ENCODE results near the gene FBXO24.

The FBXO24 gene

DNA sequence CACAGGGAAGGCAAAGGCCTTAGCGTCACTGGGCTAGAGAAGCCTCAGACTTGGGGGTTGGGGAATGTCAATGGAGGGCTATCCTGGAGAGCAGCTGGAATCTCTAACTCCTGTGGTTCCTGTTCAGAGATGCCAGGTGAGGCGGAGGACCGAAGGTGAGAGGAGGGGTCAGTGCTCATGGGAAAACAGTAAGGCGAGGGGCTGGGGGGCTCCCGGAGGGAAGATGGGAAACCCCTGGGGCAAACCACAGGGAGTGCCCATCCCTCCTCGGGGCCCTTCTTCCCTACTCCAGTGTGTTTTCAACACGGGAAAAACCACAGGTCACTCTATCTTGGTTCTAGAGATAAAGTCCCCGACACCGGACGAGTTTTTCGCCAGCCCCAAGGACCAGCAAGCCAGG lies 3.5 kb upstream of the FBXO24 start:
- no peak for DNase-seq (ENCODE audit: low read depth)
- TF ChIP-seq, protein P1, sequence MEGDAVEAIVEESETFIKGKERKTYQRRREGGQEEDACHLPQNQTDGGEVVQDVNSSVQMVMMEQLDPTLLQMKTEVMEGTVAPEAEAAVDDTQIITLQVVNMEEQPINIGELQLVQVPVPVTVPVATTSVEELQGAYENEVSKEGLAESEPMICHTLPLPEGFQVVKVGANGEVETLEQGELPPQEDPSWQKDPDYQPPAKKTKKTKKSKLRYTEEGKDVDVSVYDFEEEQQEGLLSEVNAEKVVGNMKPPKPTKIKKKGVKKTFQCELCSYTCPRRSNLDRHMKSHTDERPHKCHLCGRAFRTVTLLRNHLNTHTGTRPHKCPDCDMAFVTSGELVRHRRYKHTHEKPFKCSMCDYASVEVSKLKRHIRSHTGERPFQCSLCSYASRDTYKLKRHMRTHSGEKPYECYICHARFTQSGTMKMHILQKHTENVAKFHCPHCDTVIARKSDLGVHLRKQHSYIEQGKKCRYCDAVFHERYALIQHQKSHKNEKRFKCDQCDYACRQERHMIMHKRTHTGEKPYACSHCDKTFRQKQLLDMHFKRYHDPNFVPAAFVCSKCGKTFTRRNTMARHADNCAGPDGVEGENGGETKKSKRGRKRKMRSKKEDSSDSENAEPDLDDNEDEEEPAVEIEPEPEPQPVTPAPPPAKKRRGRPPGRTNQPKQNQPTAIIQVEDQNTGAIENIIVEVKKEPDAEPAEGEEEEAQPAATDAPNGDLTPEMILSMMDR (conservative IDR thresholded peaks at IDR 0.05; ENCODE audit: low read depth, low read length): no peak
- no peak overlapping the region for H3K4me3 ChIP-seq (ENCODE audit: low read depth, low read length)

DNA sequence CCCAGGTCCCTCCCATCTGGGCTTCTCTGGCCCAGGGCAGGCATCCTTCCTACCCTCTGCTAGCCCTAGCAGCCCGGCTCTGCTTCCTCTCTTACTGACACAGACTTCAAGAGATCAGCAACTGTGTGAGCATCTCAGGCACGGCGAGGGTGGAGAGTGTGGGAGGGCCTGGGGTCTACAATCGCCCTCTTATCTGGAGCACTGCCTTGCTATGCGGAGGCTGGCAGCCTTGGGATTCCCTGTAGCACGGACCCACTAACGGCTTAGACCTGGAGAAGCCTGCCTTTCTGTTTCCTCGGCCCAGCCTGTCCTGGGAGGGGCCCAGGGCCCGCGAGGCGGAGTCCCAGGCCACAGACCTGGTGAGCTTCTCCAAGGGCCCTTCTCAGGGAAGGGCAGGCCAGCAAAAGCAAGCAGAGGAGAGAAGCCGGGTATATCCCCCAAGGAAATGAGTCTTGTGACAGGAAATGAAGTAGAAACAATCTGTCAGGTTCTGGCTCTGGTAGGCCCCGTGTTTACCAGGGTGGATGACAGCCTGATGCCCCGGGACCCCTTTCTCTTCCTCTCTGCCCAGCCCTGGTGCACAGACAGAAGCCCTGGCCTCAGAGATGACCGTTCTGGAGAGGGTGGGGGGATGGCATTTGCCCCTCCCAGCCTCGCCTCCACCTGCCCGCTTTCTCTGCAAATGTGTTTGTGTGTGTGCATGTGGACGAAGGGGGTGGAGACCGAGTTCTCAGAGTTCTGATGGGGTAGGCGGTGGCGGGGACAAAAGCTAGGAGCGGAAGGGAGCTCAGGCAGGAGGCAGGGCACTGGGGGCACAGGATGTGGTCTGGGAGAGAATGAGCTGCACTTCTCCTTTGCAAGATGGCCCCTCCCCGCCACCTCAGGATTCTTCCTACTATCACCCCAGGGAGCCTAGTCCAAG lies 2.7 kb upstream of the FBXO24 start:
- TF ChIP-seq, protein P1 (conservative IDR thresholded peaks at IDR 0.05; ENCODE audit: low read depth, low read length): no peak
- DNase-seq (ENCODE audit: low read depth): peak; percentile 82
- peak overlapping the region; percentile 95 for H3K4me3 ChIP-seq (ENCODE audit: low read depth, low read length)

DNA sequence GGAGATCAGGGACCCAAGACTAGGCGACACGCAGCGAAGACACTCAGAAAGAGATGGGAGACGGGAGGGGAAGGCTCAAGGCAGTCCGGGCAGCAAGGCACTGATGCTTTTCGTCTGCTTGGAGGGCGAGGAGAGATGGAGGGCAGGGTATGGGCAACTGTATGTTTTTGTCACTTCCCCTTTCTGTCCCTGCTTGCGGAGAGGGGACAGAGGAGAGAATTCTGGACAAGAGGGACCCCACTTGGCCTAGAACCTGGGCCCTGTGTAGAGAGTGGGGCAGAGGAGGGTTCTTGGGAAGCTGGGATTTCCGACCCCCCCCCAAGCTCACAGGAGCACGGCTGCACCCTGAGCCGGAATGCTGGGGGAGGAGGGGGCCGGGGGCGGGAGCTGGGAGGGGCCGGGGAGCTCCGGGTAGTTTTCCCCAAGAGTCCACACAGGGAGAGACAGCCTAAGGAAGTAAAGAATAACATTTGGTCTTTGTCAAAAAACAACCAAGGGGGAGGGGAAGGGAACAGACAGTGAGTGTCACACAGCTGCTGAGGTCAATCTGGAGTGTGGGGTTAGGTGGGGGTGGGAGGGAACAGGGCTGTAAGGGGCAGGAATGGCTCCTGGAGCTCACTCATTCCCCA lies 2.0 kb upstream of the FBXO24 start:
- peak overlapping the region; percentile 95 for H3K4me3 ChIP-seq (ENCODE audit: low read depth, low read length)
- TF ChIP-seq, protein P1 (conservative IDR thresholded peaks at IDR 0.05; ENCODE audit: low read depth, low read length): no peak
- peak; percentile 43 for DNase-seq (ENCODE audit: low read depth)

DNA sequence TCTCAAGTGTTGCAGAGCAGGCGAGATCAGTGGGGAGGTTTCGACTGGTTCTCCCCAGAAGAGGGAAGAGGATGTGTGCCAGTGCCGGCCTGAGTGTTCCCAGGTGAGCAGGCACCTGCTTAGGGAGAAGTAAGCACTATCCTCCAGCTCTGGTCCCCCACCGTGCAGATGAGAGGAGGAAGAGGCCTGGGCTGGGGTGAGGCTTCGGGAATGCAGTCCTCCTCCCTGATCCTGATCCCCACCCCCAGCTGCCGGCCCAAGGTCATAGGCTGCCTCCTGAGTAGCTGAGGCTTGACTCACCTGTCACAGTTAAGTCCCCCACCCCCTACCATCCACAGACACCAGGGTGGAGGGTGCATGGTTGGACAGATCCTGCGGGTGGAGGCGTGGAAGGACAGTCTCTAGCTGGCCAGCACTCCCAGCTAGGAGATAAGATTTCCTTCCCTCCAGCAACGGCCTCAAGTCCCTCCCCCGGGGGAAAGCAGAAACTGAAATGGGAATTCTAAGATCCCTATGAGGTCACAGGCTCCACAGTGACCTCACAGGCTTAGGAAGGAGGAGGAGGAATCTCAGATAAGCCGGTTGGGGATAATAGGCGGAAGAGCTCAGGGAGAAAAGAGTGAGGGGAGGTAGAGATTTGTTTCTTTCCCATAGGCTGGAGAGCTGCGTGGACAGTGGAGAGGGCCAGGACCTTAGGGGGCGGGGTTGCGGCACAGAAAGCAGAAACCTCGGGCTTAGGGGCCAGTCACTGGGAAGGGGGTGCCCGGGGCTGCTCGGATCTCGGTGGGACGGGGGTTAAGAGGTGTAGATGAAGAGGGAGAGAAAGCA lies 1.2 kb upstream of the FBXO24 start:
- H3K4me3 ChIP-seq (ENCODE audit: low read depth, low read length): peak overlapping the region; percentile 95
- DNase-seq (ENCODE audit: low read depth): peak; percentile 68
- TF ChIP-seq, protein P1 (conservative IDR thresholded peaks at IDR 0.05; ENCODE audit: low read depth, low read length): no peak

DNA sequence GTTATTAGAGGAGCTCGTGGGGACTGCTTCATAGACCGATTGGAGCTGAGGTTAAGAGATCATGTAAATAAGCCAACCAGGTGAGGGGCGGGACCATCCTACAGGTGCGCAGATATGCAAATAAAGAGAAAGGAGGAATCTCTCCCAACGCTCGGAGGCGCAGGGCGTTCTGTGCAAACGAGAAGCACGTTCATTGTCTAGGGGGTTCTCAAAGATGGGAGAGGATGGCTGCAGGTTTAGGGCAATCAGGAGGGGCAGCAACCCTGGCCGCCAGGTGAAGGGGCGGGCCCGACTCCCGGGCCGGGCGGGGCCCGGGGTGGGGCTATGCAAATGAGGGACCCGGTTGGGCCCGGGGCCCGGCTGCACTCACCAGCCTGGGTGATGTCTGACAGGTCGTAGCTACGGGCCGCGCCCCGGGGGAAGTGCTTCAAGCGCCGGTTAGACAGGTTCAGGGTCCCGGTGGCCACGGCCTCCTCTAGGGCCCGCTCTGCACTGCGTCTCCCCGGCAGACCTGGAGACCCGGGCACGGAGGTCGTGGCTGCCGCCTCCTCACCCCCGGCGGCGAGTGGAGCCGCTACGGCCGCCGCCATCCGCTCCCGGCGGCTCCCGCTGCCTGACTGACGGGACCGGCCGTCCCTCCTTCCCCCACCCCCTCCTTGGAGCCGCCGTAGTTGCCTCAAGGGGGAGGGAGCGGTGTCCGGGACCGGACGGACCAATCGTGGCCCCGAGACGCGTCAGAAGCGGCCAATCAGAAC lies 440 bp upstream of the FBXO24 start, which contains the start of gene LRCH4:
Gene LRCH4 (minus strand): TSS at position 619 of the 755 bp plus-strand sequence. CDS start 29 bp downstream, at position 590.
- TF ChIP-seq, protein P1 (conservative IDR thresholded peaks at IDR 0.05; ENCODE audit: low read depth, low read length): no peak
- DNase-seq (ENCODE audit: low read depth): peak; percentile 32
- peak within 1 kb of the TSS; percentile 95 for H3K4me3 ChIP-seq (ENCODE audit: low read depth, low read length)

DNA sequence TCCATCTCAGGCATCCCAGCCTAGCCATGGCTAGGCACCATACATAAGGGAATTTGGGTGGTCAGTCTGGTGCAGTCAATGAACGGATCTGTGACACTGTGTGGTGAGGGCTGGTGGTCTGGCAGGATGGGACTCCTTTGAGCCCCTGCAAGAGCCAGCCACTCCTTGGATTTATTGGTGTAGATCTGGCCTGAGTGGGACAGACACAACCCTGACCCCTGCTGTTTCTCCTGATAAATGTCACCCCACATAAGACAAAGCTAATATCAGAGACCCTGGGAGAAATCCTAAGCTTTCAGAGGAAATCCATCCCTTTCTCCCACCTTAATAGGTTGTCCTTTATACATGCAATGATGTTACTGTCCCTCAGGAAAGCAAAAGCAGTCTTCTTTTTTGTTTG lies 2.3 kb downstream of the FBXO24 start:
- H3K4me3 ChIP-seq (ENCODE audit: low read depth, low read length): no peak overlapping the region
- no peak for DNase-seq (ENCODE audit: low read depth)
- TF ChIP-seq, protein P1 (conservative IDR thresholded peaks at IDR 0.05; ENCODE audit: low read depth, low read length): peak; percentile 25

Measured in choroid plexus epithelial cell (primary cell).